ENCODE measurements around the gene MCAT. TPM values are rescaled to one million over a fixed set of nuclear protein-coding genes. Genes with fewer than 3 reads are reported as not detected.

The MCAT gene
- total RNA-seq, 2 experiments from 2014 or later = 14.8 to 15.0 TPM

DNA sequence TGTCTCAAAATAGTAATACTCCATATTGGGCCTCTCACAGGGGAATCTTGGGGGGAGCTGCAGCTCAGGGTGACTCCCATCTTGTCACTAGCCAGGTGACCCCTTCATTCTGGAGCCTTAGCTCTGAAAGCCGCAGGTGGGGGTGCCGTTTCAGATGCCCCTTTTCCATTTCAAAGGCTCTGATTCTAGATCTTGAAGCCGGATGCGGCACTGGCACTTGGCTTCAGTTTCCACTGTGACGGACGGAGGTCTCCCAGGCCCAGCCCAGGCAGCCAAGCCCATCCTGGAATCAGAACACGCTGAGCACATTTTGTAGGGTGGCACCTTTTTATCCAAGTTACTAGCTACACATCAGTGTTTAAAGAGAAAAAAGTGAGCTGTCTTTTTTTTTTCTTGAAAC lies 26.3 kb downstream of the MCAT start:
- Mint-ChIP-seq H3K36me3 (ENCODE audit: low read depth) (no peaks in the 10 kb centered on the region), H3K4me3 (no peak overlapping the region), H3K27me3 (no peaks in the 10 kb centered on the region), H3K27ac (no peak overlapping the region), H3K4me1 (ENCODE audit: low read depth) (peaks cover 6% of the 10 kb centered on the region), H3K9me3 (no peaks in the 10 kb centered on the region)
- DNase-seq (no peak), ATAC-seq (no peak)
- ChIA-PET CTCF (no interaction called here), POLR2A (no interaction called here)
- TF ChIP-seq, protein P1, sequence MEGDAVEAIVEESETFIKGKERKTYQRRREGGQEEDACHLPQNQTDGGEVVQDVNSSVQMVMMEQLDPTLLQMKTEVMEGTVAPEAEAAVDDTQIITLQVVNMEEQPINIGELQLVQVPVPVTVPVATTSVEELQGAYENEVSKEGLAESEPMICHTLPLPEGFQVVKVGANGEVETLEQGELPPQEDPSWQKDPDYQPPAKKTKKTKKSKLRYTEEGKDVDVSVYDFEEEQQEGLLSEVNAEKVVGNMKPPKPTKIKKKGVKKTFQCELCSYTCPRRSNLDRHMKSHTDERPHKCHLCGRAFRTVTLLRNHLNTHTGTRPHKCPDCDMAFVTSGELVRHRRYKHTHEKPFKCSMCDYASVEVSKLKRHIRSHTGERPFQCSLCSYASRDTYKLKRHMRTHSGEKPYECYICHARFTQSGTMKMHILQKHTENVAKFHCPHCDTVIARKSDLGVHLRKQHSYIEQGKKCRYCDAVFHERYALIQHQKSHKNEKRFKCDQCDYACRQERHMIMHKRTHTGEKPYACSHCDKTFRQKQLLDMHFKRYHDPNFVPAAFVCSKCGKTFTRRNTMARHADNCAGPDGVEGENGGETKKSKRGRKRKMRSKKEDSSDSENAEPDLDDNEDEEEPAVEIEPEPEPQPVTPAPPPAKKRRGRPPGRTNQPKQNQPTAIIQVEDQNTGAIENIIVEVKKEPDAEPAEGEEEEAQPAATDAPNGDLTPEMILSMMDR (IDR thresholded peaks at IDR 0.05) = no peak
- intact Hi-C loops (cut with micrococcal nuclease) = no loop called here

DNA sequence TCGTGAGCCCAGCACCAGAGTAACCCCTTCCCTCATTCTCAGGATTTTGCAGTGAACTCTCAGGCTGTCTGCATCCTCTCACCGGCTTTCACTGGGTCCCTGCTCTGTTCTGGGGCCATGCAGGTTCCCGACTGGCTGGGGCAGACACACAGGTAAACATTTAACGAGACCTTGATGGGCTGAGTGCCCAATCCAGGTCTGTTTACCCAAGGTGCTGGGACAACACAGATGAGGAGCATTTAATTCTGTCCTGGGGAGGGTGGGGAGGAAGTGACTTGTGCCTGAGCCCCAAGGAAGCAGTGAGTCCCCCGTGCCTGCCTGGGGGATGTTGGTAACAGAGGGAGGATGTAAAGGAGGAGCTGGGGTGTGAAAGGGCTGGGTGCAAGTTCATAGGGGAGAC lies 28.2 kb downstream of the MCAT start:
- no peak overlapping the region for H3K27ac Mint-ChIP-seq
- no peak overlapping the region for H3K4me3 Mint-ChIP-seq
- H3K4me1 Mint-ChIP-seq (ENCODE audit: low read depth) = peaks cover 11% of the 10 kb centered on the region
- peaks cover 3% of the 10 kb centered on the region for H3K27me3 Mint-ChIP-seq
- CTCF ChIA-PET = no interaction called here
- ATAC-seq = no peak
- H3K9me3 Mint-ChIP-seq = no peaks in the 10 kb centered on the region
- POLR2A ChIA-PET = no interaction called here
- TF ChIP-seq, protein P1 (IDR thresholded peaks at IDR 0.05) = no peak
- intact Hi-C loops (cut with micrococcal nuclease) = no loop called here
- no peak for DNase-seq
- no peaks in the 10 kb centered on the region for H3K36me3 Mint-ChIP-seq (ENCODE audit: low read depth)

- no peaks in the 10 kb centered on the region for H3K9me3 Mint-ChIP-seq
- no peak overlapping the region for H3K27ac Mint-ChIP-seq
- TF ChIP-seq, protein P1 (IDR thresholded peaks at IDR 0.05) = no peak
- H3K27me3 Mint-ChIP-seq = peaks cover 3% of the 10 kb centered on the region
- H3K4me3 Mint-ChIP-seq = no peak overlapping the region
- no peak for ATAC-seq
- intact Hi-C loops (cut with micrococcal nuclease) = no loop called here
- POLR2A ChIA-PET = interaction anchor here (0.6 to 0.7 kb wide), 2 partner anchors 187 to 464 kb away, joined by 3 to 5 read pairs; partner anchors contain the start of gene CYB5R3
- no peak for DNase-seq
- CTCF ChIA-PET = no interaction called here
- H3K4me1 Mint-ChIP-seq (ENCODE audit: low read depth) = peaks cover 5% of the 10 kb centered on the region
- H3K36me3 Mint-ChIP-seq (ENCODE audit: low read depth) = no peaks in the 10 kb centered on the region
These were observed 29.5 kb downstream of the MCAT start for GRCh38 chr22:43113526-43114251.

GRCh38 chr22:43110927-43111623 lies 32.1 kb downstream of the MCAT start:
- TF ChIP-seq, protein P1 (IDR thresholded peaks at IDR 0.05) = no peak
- Mint-ChIP-seq H3K27ac (no peak overlapping the region), H3K9me3 (no peaks in the 10 kb centered on the region), H3K4me1 (ENCODE audit: low read depth) (peaks cover 5% of the 10 kb centered on the region), H3K4me3 (peak overlapping the region; percentile 73), H3K27me3 (peaks cover 3% of the 10 kb centered on the region), H3K36me3 (ENCODE audit: low read depth) (no peaks in the 10 kb centered on the region)
- ATAC-seq (peak; percentile 74), DNase-seq (peak; percentile 51)
- POLR2A ChIA-PET = interaction anchor here (1.0 to 1.3 kb wide), 2 partner anchors 10 to 25 kb away, joined by 3 read pairs; no protein-coding TSS in a partner anchor
- intact Hi-C loops (cut with micrococcal nuclease) = no loop called here
- CTCF ChIA-PET = interaction anchor here (1.1 to 1.4 kb wide), 3 partner anchors 10 to 18 kb away, joined by 3 to 5 read pairs (median 3); no protein-coding TSS in a partner anchor

Measured in activated CD8-positive, alpha-beta T cell treated with anti-CD3 and anti-CD28 coated beads for 36 hours (primary cell).